EL (cell line): Measurements from ENCODE around the gene MAFF.

Source experiments
- DNase-seq: peaks from one replicate; pipeline ENCODE4 v3.0.0-alpha.2; 2016

MAFF gene

DNA sequence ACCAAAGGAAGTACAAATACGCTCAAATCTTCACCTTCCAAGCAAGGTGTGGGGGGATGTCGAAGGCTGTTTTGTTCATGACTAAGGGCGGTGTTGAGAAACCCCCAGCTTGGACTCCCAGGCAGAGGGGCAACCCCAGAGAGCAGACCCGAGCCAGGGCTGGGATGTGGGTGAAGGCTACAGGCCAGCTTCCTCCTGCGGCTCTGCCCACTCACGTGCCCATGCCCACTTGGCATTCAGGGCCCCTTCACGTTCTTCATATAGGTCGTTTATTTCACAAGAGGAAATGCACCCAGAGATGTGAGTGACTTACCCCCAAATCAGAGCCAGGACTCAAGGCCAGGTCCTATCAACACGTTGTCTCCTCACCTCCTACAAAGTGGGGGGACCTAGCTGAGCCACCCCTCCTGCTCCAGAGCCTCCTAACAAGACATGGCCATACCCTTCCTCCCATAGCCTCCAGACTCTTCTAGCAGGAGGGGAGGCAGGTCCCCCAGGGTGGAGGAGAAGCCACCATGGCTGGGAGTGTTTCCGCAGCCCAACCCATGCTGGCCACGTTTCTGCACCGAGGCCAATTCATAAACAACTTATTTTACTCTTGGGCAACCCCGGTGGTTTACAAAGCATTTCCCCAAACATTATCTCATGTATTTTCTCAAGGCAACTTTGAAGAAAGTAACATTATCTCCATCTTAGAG lies 49.0 kb downstream of the MAFF start:
- DNase-seq: no peak

DNA sequence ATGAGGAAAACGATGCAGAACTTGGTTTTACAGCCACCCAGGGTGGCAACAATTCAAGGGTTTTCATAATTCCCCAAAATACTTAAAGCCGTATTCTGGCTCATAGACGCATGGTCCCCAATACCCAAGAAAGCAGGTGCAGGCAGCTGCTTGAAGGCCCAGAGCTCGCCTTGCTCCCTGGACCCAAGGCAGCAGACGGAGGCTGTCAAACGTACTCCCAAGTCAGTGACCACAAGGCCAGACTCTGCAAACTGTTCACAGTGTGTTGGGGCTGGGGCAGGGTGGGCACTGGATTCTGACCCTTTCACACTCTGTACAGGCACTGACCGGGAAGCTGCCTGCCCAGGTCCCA lies 49.5 kb downstream of the MAFF start:
- DNase-seq: no peak

DNA sequence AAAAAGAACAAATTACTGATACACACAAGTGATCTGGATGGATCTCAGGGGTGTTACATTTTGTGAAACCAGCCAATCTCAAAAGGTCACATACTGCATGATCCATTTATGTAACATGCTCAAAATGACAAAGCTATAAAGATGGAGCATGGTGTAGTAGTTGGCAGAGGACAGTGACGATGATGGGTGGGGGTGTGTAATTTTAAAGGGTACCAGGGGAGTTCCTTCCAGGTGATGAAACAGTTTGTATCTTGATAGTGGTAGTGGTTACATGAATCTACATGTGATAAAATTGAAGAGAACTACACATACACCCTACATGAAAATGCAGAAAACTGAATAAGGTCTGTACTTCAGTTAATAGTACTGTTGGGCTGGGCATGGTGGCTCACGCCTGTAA lies 53.9 kb downstream of the MAFF start:
- no peak for DNase-seq

DNA sequence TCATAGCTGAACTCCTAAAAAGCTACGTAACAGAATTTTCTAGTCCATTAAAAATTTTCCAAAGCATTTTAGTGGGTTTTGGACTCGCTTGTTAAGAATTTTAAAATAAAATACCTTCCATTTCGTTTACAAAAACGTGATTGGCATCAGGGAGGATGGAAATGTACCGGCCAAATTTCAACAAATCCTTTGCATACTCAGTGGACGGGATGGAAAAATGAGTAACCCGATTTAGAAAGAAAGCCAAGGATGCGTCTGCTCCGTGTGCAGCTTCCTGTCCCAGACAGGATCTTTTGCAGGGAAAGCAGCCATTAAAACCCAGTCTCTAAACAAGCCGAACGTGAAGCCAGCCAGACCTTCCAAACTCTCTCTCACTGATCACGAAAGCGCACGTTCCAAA lies 55.4 kb downstream of the MAFF start:
- DNase-seq: peak; percentile 72

DNA sequence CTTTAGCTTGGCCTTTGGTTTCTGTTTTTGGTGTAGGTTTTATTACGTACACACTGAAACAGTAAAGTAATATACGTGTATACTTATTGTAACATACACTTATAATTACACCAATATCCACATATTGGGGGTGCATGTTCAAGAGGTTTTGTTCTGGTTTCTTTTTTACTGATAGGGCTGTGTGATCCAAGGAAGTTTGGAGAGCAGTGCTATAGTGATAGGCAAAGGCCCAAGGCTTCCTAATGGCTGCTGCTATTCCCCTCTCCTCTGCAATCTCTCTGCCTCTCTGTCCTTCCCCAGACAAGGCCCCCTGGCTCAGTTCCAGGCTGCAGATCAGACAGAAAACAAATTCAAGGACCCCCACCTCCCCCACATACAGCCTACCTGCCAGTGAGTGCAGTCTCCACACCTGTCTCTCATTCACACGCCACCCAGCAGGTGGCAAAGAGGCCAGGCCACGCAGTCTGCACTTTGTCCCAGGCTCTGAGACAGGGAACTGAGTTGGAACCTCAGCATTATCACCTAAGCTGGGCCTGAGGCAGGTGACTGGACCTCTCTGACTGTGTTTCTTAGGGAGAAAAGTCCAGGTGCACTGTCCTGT lies 56.0 kb downstream of the MAFF start:
- DNase-seq: no peak

DNA sequence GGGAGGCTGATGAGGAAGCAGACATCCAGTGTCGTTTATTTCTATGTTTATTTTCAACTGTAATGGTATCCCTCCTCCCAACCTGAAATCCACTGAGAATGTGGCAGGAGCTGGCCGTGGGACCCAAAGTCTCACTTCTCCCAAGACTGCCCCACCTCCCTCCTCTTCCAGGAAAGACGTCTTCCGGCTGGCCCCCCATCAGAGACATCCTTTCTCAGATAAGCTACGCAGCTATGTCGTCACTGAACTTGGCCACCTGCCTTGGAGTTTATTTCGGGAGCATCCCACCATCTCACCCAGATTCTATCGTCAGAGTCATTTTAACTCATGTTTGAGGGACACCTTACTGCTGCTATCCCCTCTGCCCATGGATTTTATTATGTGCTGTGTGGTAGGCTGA lies 57.1 kb downstream of the MAFF start:
- no peak for DNase-seq

DNA sequence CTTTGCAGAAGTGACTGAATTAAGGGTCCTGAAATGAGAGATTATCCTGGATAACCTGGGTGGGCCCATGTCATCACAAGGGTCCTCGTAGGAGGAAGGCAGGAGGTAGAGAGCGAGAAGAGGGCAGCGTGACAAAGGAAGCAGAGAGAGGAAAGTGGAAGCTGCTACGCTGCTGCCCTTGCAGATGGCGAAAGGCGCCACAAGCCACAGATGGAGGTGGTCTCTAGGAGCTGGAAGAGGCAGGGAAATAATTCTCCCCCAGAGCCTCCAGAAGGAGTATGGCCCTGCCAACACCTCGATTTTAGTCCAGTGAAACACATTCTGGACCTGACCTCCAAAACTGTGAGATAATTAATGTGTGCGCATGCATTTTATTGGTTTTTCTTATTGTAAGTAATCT lies 57.6 kb downstream of the MAFF start:
- DNase-seq: no peak

DNA sequence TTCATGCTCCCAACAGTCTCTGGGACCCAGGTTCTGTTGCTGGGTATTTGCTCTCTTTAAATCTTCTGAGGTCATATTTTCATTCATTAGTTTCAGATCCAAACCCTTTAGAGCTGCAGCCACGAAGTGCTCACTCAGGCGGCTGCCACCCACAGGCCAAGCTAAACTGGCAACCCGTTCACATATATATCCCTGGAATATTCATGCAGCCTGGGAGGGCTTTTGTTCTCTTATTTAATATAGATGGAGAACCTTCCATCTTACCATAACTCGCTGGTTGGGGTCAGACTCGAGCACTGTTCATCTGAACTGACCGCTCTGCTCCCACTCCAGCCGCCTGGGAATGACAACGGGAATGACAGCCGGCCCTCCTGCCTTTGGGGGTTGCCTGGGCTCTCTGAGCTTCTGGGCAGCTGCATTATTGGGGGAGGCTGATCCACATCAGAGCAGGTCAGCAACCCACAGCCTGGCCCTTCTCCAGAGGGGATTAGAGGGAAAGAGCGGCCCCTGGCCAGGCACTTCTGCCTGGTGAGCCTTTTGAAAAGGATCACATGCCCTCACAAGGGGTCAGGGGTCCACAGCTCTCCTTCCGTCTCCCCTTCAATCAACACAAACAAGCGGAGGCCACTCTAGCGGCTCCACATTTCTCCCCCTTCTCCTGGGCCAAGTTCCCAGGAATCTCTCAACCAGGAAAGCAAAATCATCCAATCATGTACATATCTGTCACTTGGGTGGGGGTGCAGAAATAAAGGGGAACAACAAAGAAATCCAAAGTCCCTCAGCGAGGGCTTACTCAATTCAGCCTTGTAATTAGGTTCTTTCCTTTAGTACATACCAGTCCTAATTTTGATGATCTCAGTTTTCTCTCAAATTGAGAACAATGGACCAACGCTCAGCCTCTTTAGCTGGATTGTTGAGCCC lies 59.2 kb downstream of the MAFF start:
- DNase-seq: no peak

DNA sequence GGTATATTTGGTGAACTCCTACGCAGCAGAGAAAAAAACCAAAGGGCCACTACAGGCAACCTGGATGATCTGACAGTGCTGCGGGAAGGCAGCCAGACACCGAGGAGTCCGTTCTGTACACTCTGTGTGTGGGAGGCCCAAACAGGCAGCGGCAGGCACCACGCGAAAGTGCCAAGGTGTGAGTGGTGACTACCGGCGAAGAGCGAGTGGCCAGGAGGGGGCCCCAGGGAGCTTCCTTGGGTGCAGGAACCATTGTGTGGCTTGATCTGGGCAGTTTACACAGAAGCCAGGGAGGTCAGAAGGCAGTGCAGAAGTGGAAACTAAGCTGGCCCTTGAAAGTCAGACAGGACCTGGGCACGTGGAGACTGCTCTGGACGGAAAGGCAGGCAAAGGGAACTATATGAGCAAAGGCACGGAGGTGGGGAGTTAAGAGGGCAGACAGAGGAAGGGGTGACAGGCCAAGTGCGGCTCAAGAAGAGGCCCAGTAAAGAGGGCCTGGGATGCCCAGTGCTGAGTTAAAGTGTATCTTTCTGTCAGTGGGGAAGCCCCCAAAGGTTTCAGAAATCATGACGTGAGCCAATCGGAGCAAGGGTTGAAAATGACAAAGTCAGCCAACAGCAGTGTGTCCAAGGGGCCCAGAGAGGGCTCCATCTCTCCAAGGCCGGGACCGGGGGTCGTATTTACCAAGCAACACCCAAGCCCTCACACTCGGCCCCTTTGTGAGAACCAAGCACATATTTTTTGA lies 60.4 kb downstream of the MAFF start:
- peak; percentile 37 for DNase-seq

DNA sequence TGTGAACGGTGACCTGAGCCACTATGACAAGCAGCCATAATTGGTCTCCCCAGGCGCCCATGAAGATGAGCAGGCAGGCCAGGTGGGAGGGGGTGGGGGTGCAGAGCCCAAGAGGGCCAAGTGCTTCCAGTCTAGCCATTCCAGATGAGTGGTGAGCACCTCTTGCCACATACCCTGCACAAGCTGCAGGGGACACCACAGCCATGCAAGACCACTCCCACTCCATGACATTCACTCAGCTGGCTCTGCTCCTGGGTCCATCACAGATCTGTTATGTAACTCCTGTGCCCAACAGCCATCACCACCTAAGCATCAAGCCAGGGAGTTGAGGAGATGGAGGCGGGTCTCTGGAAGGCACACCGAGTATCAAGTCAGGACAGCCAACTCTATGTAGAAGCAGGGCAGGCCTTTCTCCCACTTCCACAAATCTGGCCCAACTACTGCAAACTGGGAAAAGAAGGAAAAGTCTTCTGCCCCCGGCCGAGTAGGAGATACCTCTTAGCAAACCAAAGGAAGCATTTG lies 62.6 kb downstream of the MAFF start:
- no peak for DNase-seq
